CD4-positive, alpha-beta T cell treated with Interleukin-15 for 1 hour (primary cell): ENCODE results near the gene PTPN22.
"Not testable (repeated sequence)": the region's sequence is repeated elsewhere in the genome, so short reads cannot be mapped to it uniquely, and the experiment has no call there.

ENCODE experiments used
- DNase-seq: peaks from one replicate; pipeline ENCODE4 v3.0.0-alpha.2; 2020

Gene PTPN22

DNA sequence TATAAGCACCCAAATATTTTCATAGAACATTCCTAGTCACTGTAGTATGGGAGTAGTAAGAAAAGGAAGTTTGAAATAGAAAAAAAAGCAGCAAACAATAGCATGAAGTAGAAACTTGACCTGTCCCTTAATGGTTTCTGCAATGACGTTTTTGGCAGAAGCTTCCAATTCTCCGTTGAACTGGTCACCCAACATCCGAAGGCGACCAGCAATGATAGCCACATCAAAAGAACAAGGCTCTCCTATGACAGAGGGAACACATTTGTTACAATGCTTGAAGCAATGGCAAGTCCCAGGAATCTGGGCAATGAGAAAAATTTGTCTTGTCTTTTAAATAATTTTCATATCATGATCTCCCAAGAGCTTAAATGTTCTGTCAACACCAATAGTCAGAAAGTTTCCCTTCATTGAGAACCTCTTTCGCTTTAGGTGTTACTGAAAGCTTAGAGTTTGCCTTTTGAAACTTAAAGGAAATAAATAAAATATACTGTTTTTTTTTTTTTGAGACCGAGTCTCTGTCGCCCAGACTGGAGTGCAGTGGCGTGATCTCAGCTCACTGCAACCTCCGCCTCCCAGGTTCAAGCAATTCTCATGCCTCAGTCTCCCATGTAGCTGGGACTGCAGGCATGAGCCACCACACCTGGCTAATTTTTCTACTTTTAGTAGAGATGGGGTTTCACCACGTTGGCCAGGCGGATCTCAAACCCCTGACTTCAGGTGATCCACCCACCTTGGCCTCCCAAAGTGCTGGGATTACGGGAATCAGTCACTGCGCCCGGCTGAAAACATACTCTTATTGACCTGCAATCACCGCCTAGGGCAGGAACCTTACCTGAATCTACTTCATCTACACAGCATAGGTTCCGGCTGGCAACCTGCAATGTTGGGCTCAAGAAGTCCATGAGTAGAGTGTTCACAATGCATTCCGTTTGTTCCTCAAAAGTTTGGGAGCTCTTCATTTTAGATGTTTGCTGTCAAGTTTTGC is 15.2 kb upstream of the PTPN22 start:
- DNase-seq: no peak

- DNase-seq: no peak
Measured at GRCh38 chr1:113881661-113882060, 10.1 kb upstream of the PTPN22 start.

GRCh38 chr1:113879739-113880038 is 8.2 kb upstream of the PTPN22 start:
- DNase-seq: no peak

DNA sequence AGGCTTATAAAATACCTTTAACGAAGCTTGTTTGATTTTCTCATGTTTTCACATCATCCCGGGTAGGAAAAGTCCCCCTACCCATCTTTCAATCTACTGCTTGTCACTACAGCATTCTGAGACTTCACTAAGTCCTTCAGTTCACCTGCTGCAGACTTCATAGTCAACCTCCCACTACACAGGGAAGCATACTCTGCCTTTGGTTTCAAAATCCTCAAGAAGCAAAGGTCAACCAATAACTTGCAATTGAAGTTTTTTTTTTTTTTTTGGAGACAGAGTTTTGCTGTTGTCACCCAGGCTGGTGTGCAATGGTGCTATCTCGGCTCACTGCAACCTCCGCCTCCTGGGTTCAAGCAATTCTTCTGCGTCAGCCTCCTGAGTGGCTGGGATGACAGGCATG is 4.7 kb upstream of the PTPN22 start:
- DNase-seq: no peak

GRCh38 chr1:113875714-113876113 is 4.2 kb upstream of the PTPN22 start:
- DNase-seq: no peak

- no peak for DNase-seq
Measured at GRCh38 chr1:113874012-113874879, 2.7 kb upstream of the PTPN22 start.

DNA sequence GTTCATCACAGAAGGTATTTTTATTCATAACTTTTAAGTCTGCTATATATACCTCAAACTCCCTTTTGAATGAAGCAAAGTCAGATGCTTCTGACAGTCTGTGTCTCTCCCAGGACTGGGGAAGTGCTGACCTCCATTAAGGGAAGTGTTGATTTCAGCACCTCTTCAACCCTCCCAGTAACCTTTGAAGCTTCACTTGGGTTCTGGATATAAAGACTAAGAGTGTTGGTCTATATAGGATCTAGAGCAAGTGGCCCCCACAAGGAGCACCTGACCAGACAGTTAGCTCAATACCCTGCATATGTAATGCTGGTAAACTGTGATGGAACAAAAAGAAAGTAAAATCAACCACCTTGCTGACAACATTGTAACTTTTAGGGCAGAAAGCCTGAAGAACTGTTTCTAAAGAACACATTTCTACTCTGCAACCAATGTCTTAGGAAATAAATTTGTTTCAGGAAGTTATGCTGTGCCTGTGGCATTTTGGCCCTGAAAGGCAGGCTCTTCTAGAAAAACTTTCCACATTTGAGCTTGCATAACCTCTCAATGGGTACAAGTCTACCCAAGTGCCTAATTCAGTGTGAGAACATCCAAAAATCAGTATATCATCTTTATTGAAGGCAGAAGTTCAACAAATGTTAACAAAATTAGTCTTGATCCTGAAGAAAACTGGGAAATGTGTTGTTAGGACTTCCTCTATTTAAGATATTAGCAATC is 865 bp upstream of the PTPN22 start:
- peak; percentile 20 for DNase-seq

- DNase-seq: peak; percentile 37
Measured at GRCh38 chr1:113870778-113871177, 734 bp downstream of the PTPN22 start.

GRCh38 chr1:113868387-113869083 is 3.0 kb downstream of the PTPN22 start:
- DNase-seq: no peak

- no peak for DNase-seq
Measured at GRCh38 chr1:113861641-113862040, 9.9 kb downstream of the PTPN22 start.

GRCh38 chr1:113860891-113861290 is 10.6 kb downstream of the PTPN22 start:
- DNase-seq: no peak

DNA sequence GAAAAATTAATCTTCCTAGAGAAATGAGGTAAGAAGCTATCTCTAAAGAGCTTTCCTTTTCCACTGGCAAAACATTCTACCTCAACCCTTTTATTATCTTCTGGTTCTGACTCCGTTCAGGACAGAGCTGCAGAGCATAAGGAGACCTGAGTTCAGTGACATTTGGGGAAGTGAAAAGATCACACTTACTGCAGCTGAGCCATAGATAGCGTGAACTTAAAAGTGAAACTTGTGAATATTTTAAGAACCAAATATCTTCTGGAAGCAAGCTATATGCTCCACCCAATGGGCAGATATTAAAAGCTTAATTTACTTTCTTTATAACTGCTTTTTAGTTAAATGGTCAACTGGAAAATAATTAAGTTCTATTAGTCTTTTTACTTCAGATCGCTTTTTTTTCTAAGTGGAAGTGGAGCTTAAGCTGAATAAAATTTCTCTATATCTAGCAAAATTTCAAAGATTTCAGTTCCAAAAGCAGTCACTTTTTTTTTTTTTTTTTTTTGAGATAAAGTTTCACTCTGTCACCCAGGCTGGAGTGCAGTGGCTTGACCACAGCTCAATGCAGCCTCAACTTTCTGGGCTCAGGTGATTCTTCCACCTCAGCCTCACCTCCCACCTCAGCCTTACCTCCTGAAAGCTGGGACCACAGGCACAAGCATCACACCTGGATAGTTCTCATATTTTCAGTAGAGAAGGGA is 11.9 kb downstream of the PTPN22 start:
- no peak for DNase-seq

DNA sequence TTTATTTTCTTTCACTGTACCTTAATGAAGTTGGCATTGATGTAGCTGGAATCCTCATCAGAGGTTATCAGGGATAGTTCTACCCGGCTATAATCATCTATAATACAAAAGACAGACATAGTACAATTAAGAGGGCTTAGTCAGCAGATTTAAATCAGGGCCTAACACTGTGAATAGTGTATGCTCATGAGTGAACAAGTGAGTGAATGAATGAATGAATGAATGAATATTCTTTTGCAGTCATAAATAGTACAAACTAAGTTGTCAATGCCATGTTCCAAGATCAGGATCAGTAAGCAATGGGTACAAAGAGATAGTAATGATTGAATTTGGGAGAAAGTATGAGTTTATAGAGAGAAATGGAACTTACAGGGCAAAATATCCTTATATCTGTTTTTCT is 12.5 kb downstream of the PTPN22 start:
- DNase-seq: no peak

DNA sequence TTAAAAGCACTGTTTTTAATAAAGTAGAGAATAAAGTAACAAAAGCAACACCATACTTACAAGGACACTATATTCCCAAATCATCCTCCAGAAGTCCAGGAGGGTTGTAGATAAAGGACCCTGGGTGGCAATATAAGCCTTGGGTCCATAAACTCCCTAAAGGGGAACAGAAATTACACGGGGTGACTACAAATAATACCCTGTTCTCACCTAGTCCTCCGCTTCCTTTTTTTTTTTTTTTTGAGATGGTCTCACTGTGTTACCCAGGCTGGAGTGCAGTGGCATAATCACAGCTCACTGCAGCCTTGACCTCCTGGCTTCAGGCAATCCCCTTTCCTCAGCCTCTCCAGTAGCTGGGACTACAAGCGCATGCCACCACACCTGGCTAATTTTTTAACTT is 13.1 kb downstream of the PTPN22 start:
- no peak for DNase-seq

DNA sequence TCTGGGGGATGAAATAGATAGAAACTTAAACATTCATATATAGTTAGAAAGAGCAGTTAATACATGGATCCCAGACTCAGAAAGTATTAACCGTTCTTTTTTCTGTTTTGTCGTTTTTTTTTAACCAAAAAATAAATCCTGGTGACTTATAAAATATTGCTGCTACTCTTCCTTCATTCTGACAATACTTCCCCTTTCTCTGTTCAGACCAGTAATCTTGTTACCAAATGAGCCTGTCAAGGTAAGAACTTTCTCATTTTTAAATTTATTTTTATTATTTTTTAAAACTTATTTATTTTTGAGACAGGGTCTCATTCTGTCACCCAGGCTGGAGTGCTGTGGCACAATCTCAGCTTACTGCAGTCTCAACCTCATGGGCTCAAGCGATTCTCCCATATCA is 13.7 kb downstream of the PTPN22 start:
- no peak for DNase-seq

DNA sequence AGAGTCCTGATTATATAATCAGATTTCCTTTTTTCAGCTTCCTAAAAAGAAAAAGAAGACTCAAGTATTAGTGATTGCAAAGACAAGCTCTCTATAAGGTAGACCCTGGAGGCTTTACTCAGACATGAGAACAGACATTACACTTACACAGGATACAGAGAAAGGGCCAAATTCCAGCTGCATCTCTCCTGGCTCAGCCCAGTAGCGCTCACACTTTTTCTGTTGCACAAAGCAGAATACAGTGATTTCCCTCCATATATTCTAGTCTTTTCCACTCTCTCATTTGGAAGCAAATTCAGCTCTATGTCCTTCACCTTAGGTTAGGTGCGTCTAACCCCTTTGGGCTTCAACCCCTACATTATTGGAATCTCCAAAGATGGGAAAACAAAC is 15.1 kb downstream of the PTPN22 start:
- no peak for DNase-seq

- DNase-seq: no peak
Measured at GRCh38 chr1:113855630-113856400, 15.7 kb downstream of the PTPN22 start.

GRCh38 chr1:113854234-113854633 is 17.3 kb downstream of the PTPN22 start:
- no peak for DNase-seq

GRCh38 chr1:113852694-113853093 is 18.8 kb downstream of the PTPN22 start:
- DNase-seq: not testable (repeated sequence)

GRCh38 chr1:113850127-113850796 is 21.2 kb downstream of the PTPN22 start:
- no peak for DNase-seq

DNA sequence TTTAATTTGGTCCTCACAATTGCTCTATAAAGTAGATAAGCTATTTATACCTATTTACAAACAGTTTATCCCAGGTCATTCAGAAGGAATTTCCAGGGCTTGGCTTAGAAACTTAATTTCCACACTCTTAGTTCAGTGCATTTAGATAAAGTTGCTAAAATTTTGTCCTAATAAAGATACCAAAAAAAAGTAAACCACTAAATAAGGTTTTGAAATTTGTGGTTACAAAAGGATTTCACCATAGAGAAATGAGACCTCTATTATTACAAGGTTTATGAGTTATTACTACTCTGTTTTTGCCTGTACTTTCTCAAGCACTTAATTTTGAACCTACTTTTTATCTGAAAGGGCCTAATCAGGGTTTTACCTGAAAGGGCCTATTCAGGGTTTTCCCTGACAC is 22.4 kb downstream of the PTPN22 start:
- DNase-seq: no peak
